GM21619 (cell line): ENCODE measurements around the gene IL10.
A peak's percentile ranks its signal among the peaks of the same experiment; 100 is the strongest.
"Not testable (repeated sequence)": the region's sequence is repeated elsewhere in the genome, so short reads cannot be mapped to it uniquely, and the experiment has no call there.

ENCODE experiments used
- ATAC-seq: cut with Tn5 transposase; IDR thresholded peaks from one replicate; pipeline ENCODE4 v1.9.1; 2021; ENCODE audit not compliant: unreplicated experiment

IL10 gene

DNA sequence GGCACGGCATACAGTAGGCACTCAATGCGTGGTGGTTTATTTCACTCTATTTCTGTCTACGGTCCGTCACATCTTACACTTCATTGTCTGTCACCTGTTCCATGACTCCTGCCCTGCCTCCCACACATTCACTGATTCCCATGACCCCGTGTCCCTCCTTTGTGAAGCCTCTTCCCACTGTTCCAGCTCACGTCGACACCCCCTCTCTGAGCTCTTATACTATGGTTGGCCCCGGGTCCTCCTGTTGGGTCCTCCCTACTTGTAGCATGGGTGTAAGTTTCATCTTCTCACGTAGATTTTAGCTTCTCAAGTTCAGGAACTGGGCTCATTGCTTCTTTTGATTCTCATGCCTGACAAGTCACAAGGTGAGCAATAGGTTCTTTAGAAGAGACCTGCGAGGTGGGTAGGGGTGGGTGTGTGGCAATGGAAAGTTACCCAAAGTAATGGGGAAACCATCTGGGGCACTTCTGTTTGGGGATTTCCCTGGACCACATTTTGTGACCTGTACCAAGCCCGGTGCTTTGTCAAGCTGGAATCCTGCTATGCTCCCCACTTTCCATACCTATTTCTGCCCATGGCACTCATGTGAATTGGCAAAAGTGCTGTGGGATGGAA lies 22.1 kb upstream of the IL10 start:
- no peak for ATAC-seq

DNA sequence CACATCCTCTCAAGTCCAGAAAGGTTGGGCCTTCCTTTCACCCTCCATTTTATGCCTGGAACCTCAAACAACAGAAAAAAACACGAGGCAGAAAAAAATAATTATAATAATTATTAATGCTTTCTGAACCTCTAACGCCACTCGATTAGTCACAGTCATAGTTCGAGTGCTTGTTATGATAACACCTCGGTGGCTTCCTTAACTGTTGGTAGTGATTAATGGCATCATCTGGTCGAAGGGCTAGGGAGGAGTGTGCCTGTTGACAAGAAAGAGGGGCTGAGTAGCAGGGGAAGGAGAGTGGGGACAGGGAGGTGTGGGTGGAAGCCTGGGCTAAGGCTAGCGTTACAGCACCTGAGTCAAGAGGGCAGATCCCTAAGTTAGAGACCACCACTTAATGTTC lies 21.3 kb upstream of the IL10 start:
- no peak for ATAC-seq

DNA sequence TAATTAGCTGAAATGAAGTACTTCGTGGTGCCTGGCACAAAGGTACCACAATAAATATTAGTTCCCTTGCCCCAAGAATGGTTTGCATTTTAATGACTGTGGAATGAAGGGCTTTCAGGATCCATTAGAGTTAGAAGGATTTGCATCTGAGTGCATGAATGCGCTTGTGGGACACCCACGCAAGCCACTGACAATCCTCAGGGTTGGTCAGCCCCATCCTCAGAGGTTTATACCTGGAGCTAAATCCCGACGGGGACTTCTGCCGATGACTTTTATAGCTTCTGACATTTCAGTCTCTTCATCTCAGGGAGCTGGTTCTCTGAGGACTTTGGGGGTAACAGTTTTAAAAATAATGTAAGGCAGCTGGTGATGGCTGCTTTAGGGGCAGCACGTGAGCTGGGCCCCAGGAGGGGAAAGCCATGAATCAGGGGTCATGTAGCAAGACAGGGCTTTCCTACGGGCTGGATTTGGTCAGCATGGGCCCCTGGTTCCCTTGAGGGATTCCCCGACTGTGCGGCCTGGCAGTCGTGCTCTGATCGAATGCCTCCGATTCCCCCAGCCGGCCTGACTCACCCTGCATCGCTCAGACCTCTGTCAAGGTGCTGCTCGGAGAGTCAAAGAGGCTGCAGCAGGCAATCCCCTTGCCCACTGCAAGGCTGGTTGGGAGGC lies 20.8 kb upstream of the IL10 start:
- ATAC-seq: peak; percentile 49

DNA sequence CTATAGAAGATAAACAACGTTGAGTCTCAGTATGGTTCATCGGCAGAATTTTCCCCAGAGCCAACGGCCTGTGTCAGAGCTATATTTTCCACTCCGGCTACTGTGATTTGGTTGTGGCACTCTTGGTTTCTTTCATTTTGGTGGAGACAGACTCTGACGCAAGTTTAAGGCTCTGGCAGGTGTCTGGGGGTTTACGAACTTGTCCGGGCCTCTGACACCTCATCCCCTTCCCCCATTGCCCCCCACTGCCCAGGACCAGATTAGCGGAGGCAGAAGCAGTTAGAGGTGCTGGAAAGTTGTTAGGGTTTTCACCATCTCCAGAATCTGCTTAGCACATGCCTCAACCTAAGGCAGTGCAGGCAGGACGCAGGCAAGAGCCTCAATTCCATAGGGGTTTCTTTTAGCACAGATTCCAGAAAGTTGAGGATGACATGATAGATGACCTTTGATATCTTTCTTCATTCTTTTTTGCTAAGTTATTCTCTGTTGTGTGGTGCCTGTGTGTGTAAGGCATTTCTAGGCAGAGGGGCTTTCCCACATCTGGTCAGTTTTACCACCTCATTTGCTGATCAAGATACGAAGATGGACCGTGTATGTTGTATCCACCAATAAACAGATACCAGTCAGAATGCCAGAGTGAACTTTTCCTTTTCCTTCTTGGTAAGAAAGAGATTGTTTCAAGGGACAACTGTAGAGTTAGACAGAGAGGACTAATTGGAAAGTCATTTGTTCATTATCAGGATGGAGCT lies 18.4 kb upstream of the IL10 start:
- peak; percentile 33 for ATAC-seq

DNA sequence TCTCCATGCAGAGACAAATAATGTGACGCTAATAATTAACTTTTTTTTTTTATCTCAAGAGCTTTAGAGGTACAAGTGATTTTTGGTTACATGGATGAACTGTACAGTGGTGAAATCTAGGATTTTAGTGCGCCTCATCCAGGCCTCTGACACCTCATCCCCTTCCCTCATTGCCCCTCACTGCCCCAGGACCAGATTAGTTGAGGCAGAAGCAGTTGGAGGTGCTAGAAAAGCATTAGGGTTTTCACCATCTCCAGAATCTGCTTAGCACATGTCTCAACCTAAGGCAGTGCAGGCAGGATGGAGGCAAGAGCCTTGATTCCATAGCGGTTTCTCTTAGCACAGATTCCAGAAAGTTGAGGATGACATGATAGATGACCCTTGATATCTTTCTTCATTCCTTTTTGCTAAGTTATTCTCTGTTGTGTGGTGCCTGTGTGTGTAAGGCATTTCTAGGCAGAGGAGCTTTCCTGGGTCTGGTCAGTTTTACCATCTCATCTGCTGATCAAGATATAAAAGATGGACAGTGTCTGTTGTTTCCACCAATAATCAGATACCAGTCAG lies 16.3 kb upstream of the IL10 start:
- no peak for ATAC-seq

DNA sequence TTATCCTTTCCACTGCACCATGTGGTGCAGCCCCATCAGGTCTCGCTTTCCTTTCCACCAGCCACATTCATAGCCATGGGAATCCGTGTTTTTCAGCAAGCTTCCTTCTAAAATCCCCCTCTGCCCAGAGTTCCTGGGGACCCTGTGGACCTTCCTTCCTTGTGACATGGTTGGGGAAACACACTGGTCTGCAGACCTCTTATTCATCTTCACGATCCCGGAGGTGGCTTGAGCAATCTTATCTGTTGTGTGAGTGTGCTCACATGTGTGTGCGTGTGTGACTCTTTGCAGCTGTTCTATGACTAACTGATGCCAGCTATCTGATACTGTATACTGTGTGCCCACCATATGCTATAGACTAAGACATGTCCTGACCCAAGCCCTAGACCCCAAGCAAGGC lies 15.6 kb upstream of the IL10 start:
- no peak for ATAC-seq

DNA sequence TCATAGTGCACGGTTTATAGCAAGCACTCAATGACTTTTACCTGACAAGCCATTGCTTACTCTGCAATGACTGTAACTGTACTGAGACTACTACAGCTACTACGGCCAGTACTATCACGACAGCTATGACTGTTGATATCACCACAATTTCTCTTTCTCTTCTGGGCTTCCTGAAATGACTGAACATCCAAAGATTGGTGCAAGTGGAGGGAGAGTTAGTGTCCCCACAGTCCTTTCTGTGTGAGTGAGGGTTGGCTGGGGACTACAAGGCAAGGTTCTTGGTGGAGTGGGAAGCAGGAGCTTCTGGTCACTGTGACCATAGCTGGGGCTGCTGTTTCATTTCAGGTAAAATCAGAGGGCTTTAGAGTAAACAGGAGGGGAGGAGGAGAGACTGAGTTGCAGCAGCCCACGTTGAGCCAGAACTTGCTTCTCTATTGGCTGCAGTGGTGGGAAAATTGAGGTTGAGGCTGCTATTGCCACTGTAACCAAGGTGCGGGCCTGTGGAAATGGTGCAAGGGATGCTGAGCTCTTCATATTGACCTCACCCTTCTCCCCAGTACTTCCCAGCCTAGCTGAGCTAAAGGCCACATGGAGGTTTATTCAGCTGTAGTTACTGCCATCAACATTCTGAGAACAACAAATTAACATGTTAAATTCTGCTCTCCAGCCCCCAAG lies 14.1 kb upstream of the IL10 start:
- ATAC-seq: no peak

DNA sequence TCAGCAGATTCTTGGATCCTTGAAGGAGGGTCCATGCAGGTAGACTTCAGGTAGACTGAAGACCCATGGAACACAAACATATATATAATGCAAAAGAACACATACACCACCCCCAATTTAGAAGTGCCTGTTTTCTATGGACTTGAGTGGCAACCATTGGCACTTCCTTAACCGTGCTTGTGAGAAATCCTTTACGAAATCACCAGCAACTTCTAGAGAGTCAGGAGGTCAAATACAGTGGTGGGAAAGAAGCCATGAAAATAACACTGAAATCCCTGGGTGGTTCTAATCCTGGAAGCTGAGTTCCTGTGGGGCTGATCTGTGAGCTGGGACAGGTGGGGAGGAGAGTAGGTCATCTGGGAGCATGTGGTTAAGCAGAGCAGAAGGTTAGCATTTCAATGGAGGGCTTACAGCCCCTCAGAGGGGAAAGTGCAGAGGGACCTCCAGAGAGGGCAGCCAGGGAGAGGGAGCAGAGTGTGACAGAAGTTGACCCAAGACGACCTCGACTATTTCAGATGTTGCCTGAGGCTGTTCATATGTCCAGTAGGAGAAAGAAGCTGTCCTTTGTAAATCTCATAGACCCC lies 13.0 kb upstream of the IL10 start:
- ATAC-seq: no peak

DNA sequence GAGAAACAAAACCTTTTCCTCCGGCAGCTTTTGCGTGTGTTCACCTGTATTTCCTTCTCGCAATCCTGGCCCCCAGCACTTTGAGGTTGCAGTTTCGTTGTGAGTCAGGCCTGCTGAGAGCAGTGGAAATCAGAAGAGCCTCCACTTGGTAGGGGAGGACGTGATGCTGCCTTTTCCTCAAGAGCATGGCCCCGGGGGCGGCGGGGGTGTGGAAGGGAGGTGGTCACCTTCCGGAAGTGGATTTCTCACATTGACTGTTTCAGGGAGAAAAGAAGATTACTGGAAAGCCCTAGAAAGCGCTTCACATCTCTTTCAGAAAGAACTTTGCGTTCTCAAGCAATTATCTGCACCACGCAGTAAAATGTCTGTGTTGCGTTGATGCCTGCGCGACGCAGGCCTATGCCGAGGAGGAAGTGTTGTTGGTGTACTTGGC lies 12.2 kb upstream of the IL10 start:
- peak; percentile 68 for ATAC-seq

DNA sequence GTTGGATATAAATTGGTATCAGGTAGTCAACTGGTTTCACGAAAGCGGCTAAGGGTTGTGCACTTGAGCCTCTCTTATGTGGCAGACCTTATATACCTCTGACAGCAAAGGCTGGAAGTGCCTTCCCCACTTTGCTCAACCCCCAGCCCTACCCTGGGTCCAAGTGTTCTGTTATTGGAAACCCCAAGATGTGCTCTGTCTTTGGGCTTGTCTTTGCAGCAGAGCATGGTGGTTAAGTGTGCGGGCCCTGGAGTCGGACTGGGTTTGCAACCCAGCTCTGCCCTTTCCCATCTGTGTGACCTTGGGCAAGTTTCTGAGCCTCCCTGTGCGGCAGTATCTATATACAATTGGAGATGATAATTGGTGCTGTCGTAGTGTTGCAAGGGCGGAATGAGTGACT lies 11.2 kb upstream of the IL10 start:
- ATAC-seq: no peak

DNA sequence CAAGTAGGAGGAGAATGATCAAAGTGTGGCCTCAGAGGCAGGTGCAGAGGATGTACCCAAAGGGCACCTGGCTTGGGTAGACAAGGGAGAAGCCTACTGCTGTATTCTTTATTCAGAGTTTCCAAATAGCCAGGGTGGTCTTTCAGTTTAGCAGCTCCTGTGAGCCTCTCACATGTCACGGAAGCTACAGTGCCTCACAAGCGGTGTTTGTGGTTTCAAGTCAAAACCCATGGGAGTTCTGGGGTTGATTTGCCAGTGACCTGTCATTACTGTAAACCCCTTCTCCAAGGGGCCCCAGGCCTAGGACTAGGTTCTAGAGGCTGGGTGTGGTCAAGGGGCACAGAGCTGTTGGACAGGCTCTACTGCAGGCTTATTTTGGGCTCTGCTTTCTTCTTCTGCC lies 10.2 kb upstream of the IL10 start:
- peak; percentile 72 for ATAC-seq

DNA sequence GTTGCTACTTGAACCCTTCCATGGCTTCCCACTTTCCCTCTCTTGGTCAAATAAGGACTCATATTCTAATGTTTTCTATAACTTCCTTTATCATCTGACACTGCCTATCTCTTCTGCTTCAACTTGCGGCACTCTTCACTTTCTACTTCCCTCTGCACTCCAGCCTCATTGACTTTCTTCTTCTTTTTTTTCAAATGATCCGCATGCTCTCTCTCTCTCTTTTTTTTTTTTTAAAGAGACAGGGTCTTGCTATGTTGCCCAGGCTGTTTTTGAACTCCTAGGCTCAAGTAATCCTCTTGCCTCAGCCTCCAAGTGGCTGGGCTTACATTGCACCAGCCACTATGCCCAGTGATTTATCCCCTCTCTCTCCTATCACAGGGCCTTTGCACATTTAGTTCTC lies 7.3 kb upstream of the IL10 start:
- ATAC-seq: no peak

DNA sequence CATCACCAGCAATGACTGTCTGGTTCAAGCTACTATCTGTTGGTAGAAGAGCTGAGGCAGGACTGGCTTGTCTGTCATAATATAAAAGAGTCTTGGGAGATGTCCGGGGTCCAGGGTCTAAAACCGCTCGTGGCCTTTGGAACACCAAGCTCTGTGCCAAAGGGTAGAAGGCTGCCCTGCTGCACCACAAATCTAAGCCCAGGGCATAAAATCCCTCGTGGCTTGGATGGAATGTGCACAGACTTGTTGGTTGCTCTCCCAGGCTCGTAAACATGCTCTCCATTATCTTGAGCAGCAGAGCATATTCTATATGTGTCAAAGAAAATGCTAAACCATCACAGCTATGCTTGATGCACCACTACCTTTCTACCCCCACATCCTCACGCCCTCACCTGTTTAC lies 6.6 kb upstream of the IL10 start:
- not testable (repeated sequence) for ATAC-seq

DNA sequence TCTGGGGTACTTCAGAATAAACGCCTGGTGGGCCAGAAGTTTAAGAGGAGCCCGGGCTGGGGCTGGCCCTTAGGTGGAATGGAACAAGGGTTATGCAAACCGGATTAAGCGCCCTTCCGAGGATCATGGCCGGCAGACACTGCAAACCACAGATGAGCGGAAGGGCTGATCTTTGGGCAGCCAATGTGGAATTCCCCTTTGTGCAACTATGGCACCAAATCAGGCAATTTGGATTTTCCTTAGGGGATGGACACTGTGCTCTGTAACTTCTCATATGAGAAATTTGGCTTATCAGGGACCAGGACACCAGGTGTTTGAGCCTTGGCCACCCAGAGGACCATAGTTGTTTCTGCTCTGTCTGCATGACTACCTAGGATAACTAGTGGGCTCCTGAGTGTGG lies 5.7 kb upstream of the IL10 start:
- no peak for ATAC-seq

DNA sequence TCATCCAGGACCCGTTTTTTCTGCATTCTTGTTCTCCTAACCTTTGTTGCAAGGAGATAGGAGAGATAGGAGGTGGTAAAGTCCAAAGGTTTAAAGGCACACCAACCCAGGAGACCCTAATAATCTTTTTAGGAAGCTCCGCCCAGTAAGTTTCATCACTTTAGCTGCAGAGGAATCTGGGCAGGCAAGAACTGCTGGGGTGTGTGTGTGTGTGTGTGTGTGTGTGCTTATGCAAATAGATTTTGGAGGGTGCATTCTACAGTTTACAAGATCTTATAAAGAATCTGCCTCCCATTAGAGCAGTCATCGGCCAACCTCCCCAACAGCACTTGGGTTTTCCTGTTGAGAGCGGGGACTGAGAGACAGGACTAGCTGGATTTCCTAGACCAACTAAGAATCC lies 3.9 kb upstream of the IL10 start:
- ATAC-seq: no peak

DNA sequence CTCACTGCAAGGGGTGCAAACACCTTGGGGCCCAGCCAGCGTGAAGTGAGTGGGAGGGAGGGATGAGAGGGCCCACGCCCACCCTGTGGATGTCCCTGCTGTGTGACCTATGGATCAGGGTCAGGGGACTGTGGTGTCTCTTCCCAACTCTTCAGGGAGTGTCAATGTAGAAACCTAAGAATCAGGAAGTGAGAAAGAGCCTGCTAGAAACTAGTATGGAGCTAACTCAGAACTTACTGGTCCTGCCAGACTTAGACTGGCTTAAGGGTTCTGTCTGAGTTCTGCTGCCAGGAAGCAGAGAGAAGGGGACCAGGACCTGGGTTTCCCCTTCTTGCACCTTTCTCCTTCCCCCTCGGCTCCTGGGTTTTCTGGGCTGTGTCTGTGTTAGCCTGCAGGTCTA lies 1.8 kb upstream of the IL10 start:
- ATAC-seq: no peak

DNA sequence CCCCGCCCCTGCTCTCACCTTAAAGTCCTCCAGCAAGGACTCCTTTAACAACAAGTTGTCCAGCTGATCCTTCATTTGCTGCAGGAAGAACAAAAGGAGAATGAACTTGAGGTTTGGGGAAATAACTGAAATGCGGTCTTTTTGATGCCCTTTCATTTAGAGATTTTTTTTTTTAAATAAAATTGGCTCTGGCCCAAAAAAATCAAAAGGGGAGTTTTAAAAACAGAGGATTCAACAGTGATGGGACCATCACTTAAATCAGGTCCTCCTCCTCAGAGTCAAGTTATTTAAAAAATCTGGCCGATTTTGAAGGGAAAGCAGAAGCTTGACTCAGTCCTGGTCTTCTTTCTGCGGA lies 979 bp downstream of the IL10 start:
- ATAC-seq: no peak

DNA sequence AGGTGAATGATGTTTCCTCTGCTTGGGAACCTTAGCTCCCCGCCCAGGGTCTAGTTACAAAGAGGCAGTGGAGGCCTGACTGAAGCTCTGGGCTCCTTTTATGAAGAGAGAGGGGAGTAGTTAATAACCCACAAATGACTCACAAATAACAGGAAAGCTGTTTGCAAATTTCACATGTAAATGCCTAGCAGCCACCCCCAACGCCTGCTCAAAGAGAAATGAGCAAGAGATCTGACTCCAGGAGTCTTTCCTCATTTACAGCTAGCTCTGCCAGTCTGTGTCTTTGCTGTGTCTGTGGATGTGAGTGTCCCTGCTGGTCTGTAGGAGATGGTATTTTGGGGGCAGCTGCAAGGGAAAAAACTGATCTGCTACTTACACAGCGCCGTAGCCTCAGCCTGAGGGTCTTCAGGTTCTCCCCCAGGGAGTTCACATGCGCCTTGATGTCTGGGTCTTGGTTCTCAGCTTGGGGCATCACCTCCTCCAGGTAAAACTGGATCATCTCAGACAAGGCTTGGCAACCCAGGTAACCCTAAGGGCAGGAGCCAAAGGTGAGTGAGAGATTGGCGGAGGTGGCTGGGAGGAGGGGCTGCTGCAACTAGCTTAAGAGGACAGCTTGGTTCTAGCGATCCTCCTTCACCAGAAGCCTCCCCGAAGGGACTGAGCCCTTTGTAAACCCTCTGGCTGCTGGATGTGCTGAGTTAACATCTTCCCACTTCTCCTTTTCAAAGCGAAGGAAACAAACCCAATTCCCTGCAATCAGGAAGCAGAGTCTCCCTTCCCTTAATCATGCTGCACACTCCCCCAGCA lies 1.6 kb downstream of the IL10 start, which contains the start of gene IL19:
TSS of gene IL19 (plus strand) at position 243 of the 807 bp plus-strand sequence. CDS start 65,890 bp downstream, outside the sequence.
- no peak for ATAC-seq

DNA sequence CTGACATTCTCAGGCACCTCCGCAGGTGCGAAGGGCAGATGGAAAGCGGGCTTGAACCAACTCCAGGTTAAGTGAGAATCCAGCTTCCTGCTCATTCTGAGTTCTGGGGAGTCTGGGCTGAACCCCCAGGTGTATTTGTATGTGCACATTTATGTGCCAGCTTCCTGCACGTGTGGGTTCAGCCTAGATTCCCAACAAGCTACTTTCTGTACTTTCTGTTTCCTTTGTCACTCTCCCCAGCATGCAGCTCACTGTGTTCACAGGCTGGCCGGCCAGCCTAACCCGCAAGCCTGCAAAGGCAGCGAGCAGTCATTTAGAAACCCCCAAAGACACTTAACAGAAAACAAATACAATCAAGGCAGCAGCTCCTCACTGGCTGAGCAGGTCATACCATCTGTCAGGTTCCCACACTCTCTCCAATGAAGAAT lies 3.0 kb downstream of the IL10 start:
- ATAC-seq: peak; percentile 61
